DMS153 (cell line): ENCODE data around the gene HNRNPU.

Experiments used
- DNase-seq: peaks from one replicate; lab custom pipeline; 2025; lab: John Stamatoyannopoulos, UW

HNRNPU gene

DNA sequence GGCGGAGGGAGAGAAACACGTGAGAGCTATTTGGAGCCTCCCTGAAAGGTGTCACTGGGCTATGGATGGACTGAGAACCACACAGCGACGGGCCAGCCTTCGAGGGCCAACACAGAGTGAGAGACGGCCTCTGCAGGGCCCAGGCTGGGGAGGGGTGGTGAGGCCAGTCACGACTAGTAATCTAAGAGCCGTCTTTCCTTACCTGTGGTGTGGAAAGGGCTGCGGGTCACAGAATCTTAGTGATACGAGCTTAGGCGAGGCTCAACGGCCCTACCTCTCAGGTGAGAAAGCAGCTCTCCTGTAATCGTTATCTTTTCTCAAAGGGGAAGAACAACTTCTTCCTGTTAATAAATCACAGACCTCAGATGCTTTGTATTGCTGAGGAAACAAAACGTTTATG, 62.3 kb downstream of the HNRNPU start:
- DNase-seq, result no peak

DNA sequence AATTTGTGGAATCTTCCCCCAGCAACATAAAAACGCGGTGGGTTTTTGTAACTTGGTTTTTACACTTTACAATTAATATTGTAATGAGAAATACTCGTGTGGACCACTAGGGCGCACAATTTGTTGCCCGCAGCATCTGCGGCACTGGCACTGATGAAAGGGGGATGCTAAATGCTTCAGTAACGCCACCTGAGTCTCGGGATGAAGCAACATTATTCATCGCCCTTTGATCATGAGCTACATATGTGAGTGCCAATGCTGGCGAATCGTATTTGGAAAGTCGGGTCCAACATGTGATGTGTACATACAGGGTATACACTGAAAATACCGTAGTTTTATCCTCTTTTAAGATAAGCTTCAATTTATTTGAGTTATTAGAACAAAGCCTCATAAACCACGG, 63.1 kb downstream of the HNRNPU start:
- no peak for DNase-seq

DNA sequence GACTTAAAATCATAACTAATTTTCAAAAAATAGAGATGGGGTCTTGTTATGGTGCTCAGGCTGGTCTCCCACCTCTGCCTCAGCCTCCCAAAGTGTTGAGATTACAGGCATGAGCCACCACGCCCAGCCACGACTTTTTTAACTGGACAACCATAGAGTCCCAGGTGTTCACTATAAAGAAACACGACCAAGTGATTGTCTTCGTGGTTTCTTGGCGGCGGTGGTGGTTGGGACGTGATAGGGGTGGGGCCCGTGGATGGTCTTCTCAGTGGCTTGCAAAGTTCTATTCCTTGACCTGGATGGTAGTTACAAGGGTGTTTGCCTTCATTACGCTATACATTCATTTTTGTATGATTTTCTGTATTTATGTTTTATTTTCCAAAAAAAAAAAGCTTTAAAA, 63.5 kb downstream of the HNRNPU start:
- no peak for DNase-seq
